Parathyroid adenoma (tissue), 2 donors: ENCODE results near the gene SGCA.

Experiments used
- H2AFZ ChIP-seq: fragments of 300-600 bp; sonication (generic); one replicate; pipeline ENCODE4 v1.7.0; 2017; ENCODE audit warnings: antibody characterized with exemption, mild to moderate bottlenecking
- H3K27ac ChIP-seq: fragments of 300-600 bp; sonication (generic); one replicate; pipeline ENCODE4 v1.7.0; 2017
- H3K27me3 ChIP-seq: fragments of 300-600 bp; sonication (generic); one replicate; pipeline ENCODE4 v1.7.0; 2017; ENCODE audit warnings: low read length; ENCODE audit not compliant: control insufficient read depth, insufficient read depth
- H3K36me3 ChIP-seq: fragments of 300-600 bp; sonication (generic); one replicate; pipeline ENCODE4 v1.7.0; 2017; ENCODE audit warnings: low read length; ENCODE audit not compliant: control insufficient read depth, insufficient read depth
- H3K4me1 ChIP-seq: fragments of 300-600 bp; sonication (generic); one replicate; pipeline ENCODE4 v1.7.0; 2017; ENCODE audit warnings: control low read depth
- H3K4me2 ChIP-seq: fragments of 300-600 bp; sonication (generic); one replicate; pipeline ENCODE4 v1.7.0; 2017; ENCODE audit warnings: low read length
- H3K4me3 ChIP-seq: fragments of 300-600 bp; sonication (generic); one replicate; pipeline ENCODE4 v1.7.0; 2017; ENCODE audit warnings: low read depth, low read length
- H3K79me2 ChIP-seq: fragments of 300-600 bp; sonication (generic); one replicate; pipeline ENCODE4 v1.7.0; 2017; ENCODE audit warnings: control low read depth
- H3K9ac ChIP-seq: fragments of 300-600 bp; sonication (generic); one replicate; pipeline ENCODE4 v1.7.0; 2017; ENCODE audit warnings: mild to moderate bottlenecking
- H3K9me3 ChIP-seq: fragments of 300-600 bp; sonication (generic); one replicate; pipeline ENCODE4 v1.7.0; 2017; ENCODE audit warnings: low read length; ENCODE audit not compliant: control insufficient read depth
- TF ChIP-seq, protein P1 (sequence below): fragments of 300-600 bp; sonication (generic); IDR thresholded peaks from one replicate; pipeline ENCODE4 v1.7.0; 2017; ENCODE audit warnings: antibody characterized with exemption, mild to moderate bottlenecking
- donor health status: primary hyperparathyroidism.

Gene SGCA

DNA sequence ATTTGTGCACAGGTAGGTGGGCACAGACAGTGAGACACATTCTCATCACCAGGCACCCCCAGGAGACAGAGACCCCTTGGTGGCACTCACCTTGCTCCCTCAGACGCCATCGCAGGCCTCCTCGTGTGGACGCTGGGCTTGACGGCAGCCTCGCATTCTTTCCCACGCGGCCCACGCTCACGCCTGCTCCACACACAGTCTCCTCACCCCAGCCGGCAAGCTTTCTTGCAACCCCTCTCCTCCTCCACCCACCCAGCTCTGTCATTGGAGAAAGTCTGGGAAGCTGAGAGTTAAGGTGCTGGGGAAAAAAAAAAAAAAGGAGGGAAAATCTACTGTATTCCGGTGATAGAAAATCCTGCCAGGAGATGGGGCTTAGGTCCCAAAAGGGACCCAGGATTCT, 14.8 kb downstream of the SGCA start:
- H3K9ac ChIP-seq = no peak overlapping the region
- TF ChIP-seq, protein P1, sequence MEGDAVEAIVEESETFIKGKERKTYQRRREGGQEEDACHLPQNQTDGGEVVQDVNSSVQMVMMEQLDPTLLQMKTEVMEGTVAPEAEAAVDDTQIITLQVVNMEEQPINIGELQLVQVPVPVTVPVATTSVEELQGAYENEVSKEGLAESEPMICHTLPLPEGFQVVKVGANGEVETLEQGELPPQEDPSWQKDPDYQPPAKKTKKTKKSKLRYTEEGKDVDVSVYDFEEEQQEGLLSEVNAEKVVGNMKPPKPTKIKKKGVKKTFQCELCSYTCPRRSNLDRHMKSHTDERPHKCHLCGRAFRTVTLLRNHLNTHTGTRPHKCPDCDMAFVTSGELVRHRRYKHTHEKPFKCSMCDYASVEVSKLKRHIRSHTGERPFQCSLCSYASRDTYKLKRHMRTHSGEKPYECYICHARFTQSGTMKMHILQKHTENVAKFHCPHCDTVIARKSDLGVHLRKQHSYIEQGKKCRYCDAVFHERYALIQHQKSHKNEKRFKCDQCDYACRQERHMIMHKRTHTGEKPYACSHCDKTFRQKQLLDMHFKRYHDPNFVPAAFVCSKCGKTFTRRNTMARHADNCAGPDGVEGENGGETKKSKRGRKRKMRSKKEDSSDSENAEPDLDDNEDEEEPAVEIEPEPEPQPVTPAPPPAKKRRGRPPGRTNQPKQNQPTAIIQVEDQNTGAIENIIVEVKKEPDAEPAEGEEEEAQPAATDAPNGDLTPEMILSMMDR = no peak

GRCh38 chr17:50181144-50181543, 15.3 kb downstream of the SGCA start:
- no peaks in the 10 kb centered on the region for H3K9me3 ChIP-seq
- TF ChIP-seq, protein P1 = no peak
- no peaks in the 10 kb centered on the region for H3K36me3 ChIP-seq
- no peak overlapping the region for H3K4me3 ChIP-seq
- no peaks in the 10 kb centered on the region for H3K79me2 ChIP-seq
- H2AFZ ChIP-seq = no peak overlapping the region
- H3K9ac ChIP-seq = no peak overlapping the region
- H3K27ac ChIP-seq = no peak overlapping the region
- peaks cover 7% of the 10 kb centered on the region for H3K4me1 ChIP-seq
- H3K27me3 ChIP-seq = no peaks in the 10 kb centered on the region
- H3K4me2 ChIP-seq = no peak overlapping the region

More for the DNA sequence above, 14.8 kb downstream of the SGCA start:
- Histone ChIP-seq H3K4me1 (peaks cover 7% of the 10 kb centered on the region), H3K4me2 (no peak overlapping the region), H3K27ac (no peak overlapping the region), H2AFZ (no peak overlapping the region), H3K4me3 (no peak overlapping the region), H3K36me3 (no peaks in the 10 kb centered on the region), H3K79me2 (no peaks in the 10 kb centered on the region), H3K9me3 (no peaks in the 10 kb centered on the region), H3K27me3 (no peaks in the 10 kb centered on the region)

DNA sequence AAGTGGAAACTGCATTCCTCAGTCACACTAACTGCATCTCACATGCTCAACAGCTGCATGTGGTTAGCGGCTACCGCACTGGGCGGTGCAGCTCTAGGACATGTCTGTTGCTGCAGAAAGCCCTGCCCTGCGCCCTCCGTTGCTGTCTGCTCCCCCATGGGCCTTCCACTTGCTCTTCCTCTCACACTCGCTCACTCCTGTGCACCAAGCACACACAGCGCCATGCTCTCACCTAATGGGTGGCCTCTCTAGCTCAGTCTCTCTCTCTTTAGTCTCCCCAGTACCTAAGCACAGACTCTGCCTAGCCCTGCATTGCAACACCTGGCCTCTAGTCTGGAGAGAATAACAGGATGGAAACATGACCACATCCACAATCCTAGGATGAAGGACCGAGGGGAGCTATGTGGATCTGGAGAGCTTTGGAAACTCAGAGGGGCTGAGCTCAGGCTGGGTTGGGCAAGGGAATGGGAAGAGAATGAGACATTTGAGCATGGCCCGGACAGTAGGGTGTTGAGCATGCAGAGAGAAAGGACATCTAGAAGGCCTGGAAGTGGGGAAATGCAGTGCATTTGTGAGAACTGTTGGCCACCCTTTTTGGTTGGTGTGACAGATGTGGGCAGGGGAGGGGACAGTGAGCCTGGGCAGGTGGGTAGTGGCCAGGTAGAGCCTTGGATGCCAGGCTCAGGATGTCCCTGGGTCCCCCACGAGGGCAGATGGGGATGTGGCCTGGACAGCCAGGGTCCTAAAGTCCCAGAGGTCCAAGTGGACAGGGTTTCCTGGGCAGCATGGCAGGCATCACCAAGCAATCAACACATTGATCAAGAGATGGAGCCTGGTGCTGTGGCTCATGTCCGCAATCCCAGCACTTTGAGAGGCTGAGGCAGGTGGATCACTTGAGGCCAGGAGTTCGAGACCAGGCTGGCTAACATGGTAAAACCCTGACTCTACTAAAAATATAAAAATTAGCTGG, 16.1 kb downstream of the SGCA start:
- no peaks in the 10 kb centered on the region for H3K9me3 ChIP-seq
- no peaks in the 10 kb centered on the region for H3K36me3 ChIP-seq
- H3K4me2 ChIP-seq = no peak overlapping the region
- H2AFZ ChIP-seq = no peak overlapping the region
- H3K9ac ChIP-seq = no peak overlapping the region
- H3K4me1 ChIP-seq = peaks cover 7% of the 10 kb centered on the region
- no peaks in the 10 kb centered on the region for H3K27me3 ChIP-seq
- no peak overlapping the region for H3K4me3 ChIP-seq
- TF ChIP-seq, protein P1 = no peak
- H3K27ac ChIP-seq = no peak overlapping the region
- no peaks in the 10 kb centered on the region for H3K79me2 ChIP-seq

DNA sequence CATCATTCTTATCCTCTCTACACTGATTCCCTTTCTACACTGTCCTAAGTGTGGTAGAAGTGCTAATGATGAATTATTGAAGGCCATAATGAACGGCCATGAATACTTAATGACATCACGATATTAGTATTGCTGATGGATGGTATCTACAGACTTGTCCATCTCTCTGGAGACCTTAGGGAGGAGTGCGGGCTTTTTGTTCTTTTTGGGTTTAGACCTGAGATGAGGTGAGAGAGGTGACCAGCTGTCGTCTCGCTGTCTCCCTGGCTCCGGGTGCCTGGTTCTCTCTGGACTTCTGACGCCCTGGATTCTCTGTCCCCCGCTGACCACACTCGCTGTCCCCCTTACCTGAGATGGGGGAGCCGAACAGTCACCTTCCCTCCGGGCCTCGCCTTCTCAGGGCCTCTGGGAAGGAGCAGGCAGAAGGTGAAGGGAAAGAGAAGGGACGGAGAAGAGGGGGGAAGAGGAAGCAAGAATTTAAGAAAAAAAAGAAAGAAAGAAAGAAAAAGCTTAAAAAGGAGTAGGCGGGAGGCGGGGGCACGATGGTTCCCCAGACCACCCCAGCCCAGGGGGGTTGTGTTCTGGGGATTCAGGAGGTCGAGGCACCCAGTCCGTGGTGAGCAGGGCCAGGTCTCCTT, 17.1 kb downstream of the SGCA start:
- TF ChIP-seq, protein P1 = no peak
- no peak overlapping the region for H3K27ac ChIP-seq
- H2AFZ ChIP-seq = no peak overlapping the region
- H3K9me3 ChIP-seq = no peaks in the 10 kb centered on the region
- H3K36me3 ChIP-seq = no peaks in the 10 kb centered on the region
- no peak overlapping the region for H3K9ac ChIP-seq
- H3K79me2 ChIP-seq = no peaks in the 10 kb centered on the region
- H3K27me3 ChIP-seq = no peaks in the 10 kb centered on the region
- H3K4me1 ChIP-seq = peaks cover 7% of the 10 kb centered on the region
- no peak overlapping the region for H3K4me3 ChIP-seq
- H3K4me2 ChIP-seq = no peak overlapping the region
